H1 (cell line): ENCODE data around the gene TMEM238. TPM values are rescaled to one million over a fixed set of nuclear protein-coding genes. Genes with fewer than 3 reads are reported as not detected.

Source experiments
- CTCF ChIA-PET: fragments of 300-600 bp; sonication (Branson Sonifier 250); formaldehyde crosslinking; loops from one replicate; lab custom pipeline; 2021; ENCODE audit not compliant: partially characterized antibody; lab: Charles Lee
- POLR2A ChIA-PET: fragments of 300-600 bp; sonication (Branson Sonifier 250); formaldehyde crosslinking; loops from one replicate; lab custom pipeline; 2021; ENCODE audit warnings: inconsistent platforms; ENCODE audit not compliant: partially characterized antibody; lab: Charles Lee
- DNase-seq, 2 experiments: peaks; one replicate each; pipeline versions ENCODE4 v3.0.0 to v3.0.0-alpha.2; 2010 to 2022; ENCODE audit warnings: low spot score in 2 of 2, low read depth in 1 of 2, mixed read lengths in 1 of 2
- FAIRE-seq: peaks from 2 replicates; lab custom pipeline; 2011; peaks lifted over from hg19 to GRCh38; lab: Jason Lieb, UNC
- H2AFZ ChIP-seq: 2 replicates; pipeline ENCODE4 v1.8.1; 2012; ENCODE audit warnings: low read length, inconsistent platforms
- H2AK5ac ChIP-seq: 2 replicates; pipeline ENCODE4 v1.6.1; 2013; ENCODE audit warnings: low read depth, low read length
- H2BK120ac ChIP-seq: replicated peaks from 2 replicates; pipeline ENCODE3; 2013; ENCODE audit warnings: low read depth, low read length, inconsistent platforms
- H2BK12ac ChIP-seq: 2 replicates; pipeline ENCODE4 v1.6.1; 2013; ENCODE audit warnings: low read depth, low read length
- H2BK15ac ChIP-seq: 2 replicates; pipeline ENCODE4 v1.6.1; 2013; ENCODE audit warnings: low read length
- H2BK20ac ChIP-seq: 2 replicates; pipeline ENCODE4 v1.6.1; 2013; ENCODE audit warnings: low read length
- H2BK5ac ChIP-seq: 2 replicates; pipeline ENCODE4 v1.6.1; 2013; ENCODE audit warnings: low read depth, low read length
- H3K14ac ChIP-seq: 2 replicates; pipeline ENCODE4 v1.6.1; 2013; ENCODE audit warnings: inconsistent platforms; ENCODE audit not compliant: insufficient read length
- H3K18ac ChIP-seq: 2 replicates; pipeline ENCODE4 v1.6.1; 2013; ENCODE audit warnings: low read length; ENCODE audit errors: extremely low read depth
- H3K23ac ChIP-seq: 2 replicates; pipeline ENCODE4 v1.6.1; 2013; ENCODE audit warnings: inconsistent platforms; ENCODE audit not compliant: insufficient read length
- H3K23me2 ChIP-seq: 2 replicates; pipeline ENCODE4 v1.6.1; 2013; ENCODE audit warnings: low read depth, low read length
- H3K27ac ChIP-seq: 2 replicates; pipeline ENCODE4 v1.6.1; 2011; ENCODE audit warnings: low read depth, low read length, inconsistent platforms
- H3K27me3 ChIP-seq, 4 experiments: replicated peaks in 1 of 4; 1 replicate in 1 of 4; 2 replicates in 3 of 4; pipeline versions ENCODE4 v1.6.1 to v1.8.1; 2011 to 2013; ENCODE audit warnings: low read length in 3 of 4, mild to moderate bottlenecking in 3 of 4, inconsistent platforms in 2 of 4, mixed read lengths in 2 of 4, moderate library complexity in 1 of 4; ENCODE audit not compliant: control insufficient read depth in 3 of 4, insufficient read depth in 3 of 4; ENCODE audit errors: extremely low read depth in 1 of 4
- H3K36me3 ChIP-seq, 4 experiments: 2 replicates each; pipeline versions ENCODE4 v1.6.1 to v1.8.1; 2011 to 2013; ENCODE audit warnings: mild to moderate bottlenecking in 4 of 4, low read length in 3 of 4, moderate library complexity in 2 of 4, control low read depth in 1 of 4, inconsistent platforms in 1 of 4; ENCODE audit not compliant: insufficient read depth in 4 of 4, control insufficient read depth in 2 of 4
- H3K4ac ChIP-seq: replicated peaks from 2 replicates; pipeline ENCODE3; 2013; ENCODE audit warnings: low read length, low read depth, mixed read lengths, inconsistent platforms; ENCODE audit not compliant: insufficient read length
- H3K4me1 ChIP-seq, 4 experiments: replicated peaks in 1 of 4; 1 replicate in 1 of 4; 2 replicates in 3 of 4; pipeline versions ENCODE4 v1.6.1 to v1.8.1; 2011 to 2013; ENCODE audit warnings: low read length in 3 of 4, inconsistent platforms in 2 of 4, mixed read lengths in 1 of 4; ENCODE audit not compliant: insufficient read depth in 4 of 4, control insufficient read depth in 3 of 4
- H3K4me2 ChIP-seq, 2 experiments: 2 replicates each; pipeline versions ENCODE4 v1.6.1 to v1.8.1; 2011 to 2013; ENCODE audit warnings: low read depth in 2 of 2, low read length in 2 of 2, control low read depth in 1 of 2, inconsistent platforms in 1 of 2, mild to moderate bottlenecking in 1 of 2; ENCODE audit not compliant: insufficient read depth in 1 of 2
- H3K4me3 ChIP-seq, 4 experiments: fragments of 200-600, 300-600 bp in 1 of 4; sonication (generic), shearing (Covaris generic), sonication (Bioruptor Twin) in 1 of 4; 2 replicates each; pipeline versions ENCODE4 v1.5.1 to v1.8.1; 2011 to 2016; ENCODE audit warnings: low read length in 4 of 4, low read depth in 3 of 4, control low read depth in 2 of 4, inconsistent platforms in 2 of 4, mild to moderate bottlenecking in 2 of 4, mixed read lengths in 1 of 4, moderate library complexity in 1 of 4; ENCODE audit not compliant: insufficient read depth in 2 of 4; ENCODE audit errors: extremely low read depth in 1 of 4
- H3K56ac ChIP-seq: replicated peaks from 2 replicates; pipeline ENCODE3; 2013; ENCODE audit warnings: low read depth, mild to moderate bottlenecking, mixed read lengths, low read length, inconsistent platforms; ENCODE audit not compliant: insufficient read length
- H3K79me1 ChIP-seq: 2 replicates; pipeline ENCODE4 v1.6.1; 2013; ENCODE audit warnings: low read depth, low read length, control low read depth
- H3K79me2 ChIP-seq, 2 experiments: 2 replicates each; pipeline versions ENCODE4 v1.6.1 to v1.8.1; 2012 to 2013; ENCODE audit warnings: low read length in 2 of 2, mild to moderate bottlenecking in 2 of 2, inconsistent platforms in 1 of 2; ENCODE audit not compliant: insufficient read depth in 2 of 2, control insufficient read depth in 1 of 2
- H3K9ac ChIP-seq, 4 experiments: replicated peaks in 1 of 4; 1 replicate in 1 of 4; 2 replicates in 3 of 4; pipeline versions ENCODE4 v1.6.1 to v1.8.1; 2011 to 2013; ENCODE audit warnings: low read depth in 3 of 4, low read length in 3 of 4, control low read depth in 2 of 4, mild to moderate bottlenecking in 2 of 4, moderate library complexity in 2 of 4, inconsistent platforms in 1 of 4; ENCODE audit errors: extremely low read depth in 1 of 4
- H3K9me3 ChIP-seq, 2 experiments: 2 replicates each; pipeline versions ENCODE4 v1.6.1 to v1.8.1; 2012 to 2013; ENCODE audit warnings: mild to moderate bottlenecking in 2 of 2, moderate library complexity in 2 of 2, control low read depth in 1 of 2, inconsistent platforms in 1 of 2, low read depth in 1 of 2, low read length in 1 of 2, mixed read lengths in 1 of 2; ENCODE audit not compliant: insufficient read depth in 2 of 2
- H4K20me1 ChIP-seq, 2 experiments: replicated peaks in 1 of 2; 2 replicates each; pipeline versions ENCODE3 to v1.8.1; 2011 to 2013; ENCODE audit warnings: inconsistent platforms in 2 of 2, low read length in 2 of 2, mild to moderate bottlenecking in 1 of 2; ENCODE audit not compliant: insufficient read depth in 2 of 2, control insufficient read depth in 1 of 2
- H4K5ac ChIP-seq: 2 replicates; pipeline ENCODE4 v1.6.1; 2013; ENCODE audit warnings: low read length, low read depth, mixed read lengths, inconsistent platforms; ENCODE audit not compliant: insufficient read length
- H4K8ac ChIP-seq: 2 replicates; pipeline ENCODE4 v1.8.0; 2013; ENCODE audit warnings: mild to moderate bottlenecking, moderate library complexity, low read length, inconsistent platforms; ENCODE audit not compliant: insufficient read depth; ENCODE audit errors: extremely low read depth
- H4K91ac ChIP-seq: replicated peaks from 2 replicates; pipeline ENCODE3; 2013; ENCODE audit warnings: low read length, mixed read lengths, inconsistent platforms; ENCODE audit not compliant: insufficient read length
- ATF2 ChIP-seq: IDR thresholded peaks from 2 replicates; pipeline ENCODE4 v1.6.1; 2012; ENCODE audit warnings: low read length, inconsistent platforms
- BACH1 ChIP-seq: IDR thresholded peaks from 2 replicates; pipeline ENCODE4 v1.6.1; 2012; ENCODE audit warnings: low read length, improper control_type of control experiment
- CBX8 ChIP-seq: fragments of 300-800, 300-1000 bp; sonication (generic); IDR thresholded peaks from 2 replicates; pipeline ENCODE4 v1.7.1; 2016; ENCODE audit warnings: low read depth, low read length, borderline replicate concordance
- JUN ChIP-seq: IDR thresholded peaks from 2 replicates; pipeline ENCODE4 v1.6.1; 2011; ENCODE audit warnings: low read depth, mild to moderate bottlenecking, improper control_type of control experiment, low read length
- NRF1 ChIP-seq: IDR thresholded peaks from 2 replicates; pipeline ENCODE4 v1.6.1; 2011; ENCODE audit warnings: mild to moderate bottlenecking, low read depth, low read length, improper control_type of control experiment
- WGBS, 2 experiments: shearing (Covaris generic) in 1 of 2; methylation state at CpG; one replicate each; pipeline versions ENCODE4 v1.1.6 to v1.1.7; 2013 to 2015; ENCODE audit warnings: low lambda C conversion rate in 2 of 2, mixed read lengths in 2 of 2, inconsistent platforms in 1 of 2, low coverage in 1 of 2, missing lambda C conversion rate in 1 of 2; ENCODE audit not compliant: insufficient replicate concordance in 2 of 2, insufficient coverage in 1 of 2, insufficient read length in 1 of 2; ENCODE audit errors: extremely low coverage in 1 of 2, missing lambda C conversion rate in 1 of 2; 5-methylcytosine and 5-hydroxymethylcytosine counted together
- polyA plus RNA-seq, 7 experiments: library from polyadenylated mRNA; depleted of rRNA in 3 of 7; stranded (reverse) in 5 of 7; unstranded in 2 of 7; fragments of >200 nt in 5 of 7; fragments of 200-250 nt in 2 of 7; gene quantifications; 1 replicate in 5 of 7; 2 replicates in 1 of 7; 4 replicates in 1 of 7; pipeline versions ENCODE4 v1.2.1 to v1.2.3, GENCODE V29; 2011 to 2013; ENCODE audit warnings: missing spikeins in 2 of 7, mixed read lengths in 2 of 7
- total RNA-seq: library from RNA; stranded (reverse); fragmentation: NEBNext Ultra II Directional; extraction: Animal tissue kit (Norgen Biotek cat#: 25700); gene quantifications from 2 replicates; pipeline ENCODE4 v1.2.1, GENCODE V29; 2021
- TF ChIP-seq, protein P1 (sequence below), 3 experiments: IDR thresholded peaks; 1 replicate in 2 of 3; 2 replicates in 1 of 3; pipeline versions ENCODE4 v1.5.1 to v1.6.1; 2011; ENCODE audit warnings: low read length in 3 of 3, mild to moderate bottlenecking in 3 of 3, inconsistent platforms in 2 of 3, low read depth in 1 of 3, moderate library complexity in 1 of 3; ENCODE audit not compliant: insufficient read depth in 1 of 3; ENCODE audit errors: control extremely low read depth in 1 of 3

The TMEM238 gene
- total and polyA plus RNA-seq, 2 of the 8 experiments (the other 6 are each of a cell fraction or from before 2014, with no cell fraction given), result 0.53 to 3.8 TPM

GRCh38 chr19:55353803-55354697, 30.0 kb downstream of the TMEM238 start:
- Histone ChIP-seq H2BK12ac (peak overlapping the region; percentile 90; the same call in 1 of the 2 replicates), H3K9me3 (no peaks in the 10 kb centered on the region), H3K27ac (no peak overlapping the region), H3K18ac (no peak overlapping the region; the same call in 1 of the 2 replicates), H3K4ac (no peak overlapping the region), H2AK5ac (no peak overlapping the region), H3K36me3 (peaks cover 0 to 11% (median 0%) of the 10 kb centered on the region in 4 experiments; a peak in 1 of 8 replicates), H3K56ac (no peak overlapping the region), H2BK120ac (no peak overlapping the region), H3K79me1 (no peaks in the 10 kb centered on the region), H3K14ac (no peak overlapping the region), H4K8ac (peak overlapping the region; percentile 16), H3K4me3 (peak overlapping the region; percentile 32 to 66 (median 50)), H4K91ac (no peak overlapping the region), H2BK20ac (no peak overlapping the region), H2BK5ac (no peak overlapping the region), H2BK15ac (no peak overlapping the region), H3K4me1 (peaks cover 0 to 27% (median 13%) of the 10 kb centered on the region in 4 experiments; a peak in 6 of 7 replicates), H4K5ac (no peak overlapping the region), H3K79me2 (no peaks in the 10 kb centered on the region), H3K23ac (no peak overlapping the region), H3K9ac (no peak overlapping the region; a peak in 2 of 7 replicates), H3K4me2 (peak overlapping the region; percentile 88 to 96), H3K27me3 (peaks cover 17 to 56% (median 44%) of the 10 kb centered on the region in 4 experiments), H3K23me2 (peaks cover 11% of the 10 kb centered on the region; the same call in 1 of the 2 replicates), H2AFZ (no peak overlapping the region), H4K20me1 (peaks cover 0 to 10% of the 10 kb centered on the region in 2 experiments)
- ChIA-PET POLR2A (interaction anchor here (1.0 to 7.9 kb wide), 12 partner anchors 8 to 71 kb away, joined by 3 to 58 read pairs (median 4); partner anchors contain the start of genes GARIN5B, IL11, KMT5C and TMEM238), CTCF (interaction anchor here (1.7 kb wide), 1 partner anchor 70 kb away, joined by 4 read pairs; the partner anchor contains the start of gene BRSK1)
- peak in 1 of 2 experiments; percentile 92 for DNase-seq
- WGBS, 2 experiments, result 2% methylated on average over 22 of the region's 72 CpGs; no CpG with 5 or more reads in 1 of the 2 experiments
- no peak for FAIRE-seq
- 0 out of 2 replicates have a peak, but pooled peaks have one; percentile 27 for TF ChIP-seq BACH1
- TF ChIP-seq ATF2, result no peak
- no peak for TF ChIP-seq NRF1
- TF ChIP-seq CBX8, result no peak
- TF ChIP-seq, protein P1, sequence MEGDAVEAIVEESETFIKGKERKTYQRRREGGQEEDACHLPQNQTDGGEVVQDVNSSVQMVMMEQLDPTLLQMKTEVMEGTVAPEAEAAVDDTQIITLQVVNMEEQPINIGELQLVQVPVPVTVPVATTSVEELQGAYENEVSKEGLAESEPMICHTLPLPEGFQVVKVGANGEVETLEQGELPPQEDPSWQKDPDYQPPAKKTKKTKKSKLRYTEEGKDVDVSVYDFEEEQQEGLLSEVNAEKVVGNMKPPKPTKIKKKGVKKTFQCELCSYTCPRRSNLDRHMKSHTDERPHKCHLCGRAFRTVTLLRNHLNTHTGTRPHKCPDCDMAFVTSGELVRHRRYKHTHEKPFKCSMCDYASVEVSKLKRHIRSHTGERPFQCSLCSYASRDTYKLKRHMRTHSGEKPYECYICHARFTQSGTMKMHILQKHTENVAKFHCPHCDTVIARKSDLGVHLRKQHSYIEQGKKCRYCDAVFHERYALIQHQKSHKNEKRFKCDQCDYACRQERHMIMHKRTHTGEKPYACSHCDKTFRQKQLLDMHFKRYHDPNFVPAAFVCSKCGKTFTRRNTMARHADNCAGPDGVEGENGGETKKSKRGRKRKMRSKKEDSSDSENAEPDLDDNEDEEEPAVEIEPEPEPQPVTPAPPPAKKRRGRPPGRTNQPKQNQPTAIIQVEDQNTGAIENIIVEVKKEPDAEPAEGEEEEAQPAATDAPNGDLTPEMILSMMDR (IDR thresholded peaks at IDR 0.05; ENCODE audit: control extremely low read depth in 1 of 3, insufficient read depth in 1 of 3, low read depth in 1 of 3, low read length in 3 of 3), result no peak
- no peak for TF ChIP-seq JUN
